ENCODE results near the gene APEX1.

The APEX1 gene

DNA sequence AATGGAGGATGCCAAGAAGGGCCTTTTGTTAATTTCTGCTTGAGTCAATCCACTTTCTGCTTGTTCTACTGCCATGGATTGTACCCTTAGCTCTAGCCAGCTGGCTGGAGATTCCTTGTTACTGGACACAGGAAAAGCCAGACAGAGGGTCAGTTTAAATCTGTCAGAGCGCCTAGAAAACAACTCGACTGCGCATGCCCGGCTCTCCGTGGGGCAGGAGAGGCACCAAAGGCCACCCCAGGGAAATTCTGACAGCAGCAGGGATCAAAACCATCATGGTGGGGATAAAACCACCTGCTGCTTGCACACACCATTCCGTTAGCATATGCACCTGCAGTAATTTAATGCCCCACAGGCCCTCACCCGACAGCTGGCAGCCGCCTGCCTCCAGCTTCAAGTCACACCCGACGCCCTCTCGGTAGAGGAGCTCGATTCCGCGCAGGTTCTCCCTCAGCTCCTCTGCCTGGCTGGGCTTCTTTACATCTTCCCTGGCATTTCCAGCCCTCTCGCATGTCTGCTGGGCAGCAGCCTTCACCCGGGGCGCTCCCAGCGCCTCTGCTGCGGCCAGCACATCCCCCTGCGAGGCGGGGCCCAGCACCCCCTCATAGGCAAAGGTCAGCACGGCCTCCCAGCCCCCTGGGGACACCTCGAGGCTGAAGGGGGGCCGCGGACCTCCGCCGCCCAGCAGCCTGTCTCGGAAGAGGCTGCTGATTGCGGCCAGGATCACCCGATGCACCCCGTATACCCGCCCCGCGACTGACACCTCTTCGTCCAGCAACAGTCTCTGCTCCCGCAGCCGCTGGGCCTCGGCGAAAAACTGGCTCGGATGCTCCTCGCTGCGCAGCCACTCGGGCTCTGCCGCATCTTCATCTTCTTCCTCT lies 20.1 kb upstream of the APEX1 start:
- TF ChIP-seq, protein P1, sequence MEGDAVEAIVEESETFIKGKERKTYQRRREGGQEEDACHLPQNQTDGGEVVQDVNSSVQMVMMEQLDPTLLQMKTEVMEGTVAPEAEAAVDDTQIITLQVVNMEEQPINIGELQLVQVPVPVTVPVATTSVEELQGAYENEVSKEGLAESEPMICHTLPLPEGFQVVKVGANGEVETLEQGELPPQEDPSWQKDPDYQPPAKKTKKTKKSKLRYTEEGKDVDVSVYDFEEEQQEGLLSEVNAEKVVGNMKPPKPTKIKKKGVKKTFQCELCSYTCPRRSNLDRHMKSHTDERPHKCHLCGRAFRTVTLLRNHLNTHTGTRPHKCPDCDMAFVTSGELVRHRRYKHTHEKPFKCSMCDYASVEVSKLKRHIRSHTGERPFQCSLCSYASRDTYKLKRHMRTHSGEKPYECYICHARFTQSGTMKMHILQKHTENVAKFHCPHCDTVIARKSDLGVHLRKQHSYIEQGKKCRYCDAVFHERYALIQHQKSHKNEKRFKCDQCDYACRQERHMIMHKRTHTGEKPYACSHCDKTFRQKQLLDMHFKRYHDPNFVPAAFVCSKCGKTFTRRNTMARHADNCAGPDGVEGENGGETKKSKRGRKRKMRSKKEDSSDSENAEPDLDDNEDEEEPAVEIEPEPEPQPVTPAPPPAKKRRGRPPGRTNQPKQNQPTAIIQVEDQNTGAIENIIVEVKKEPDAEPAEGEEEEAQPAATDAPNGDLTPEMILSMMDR (IDR thresholded peaks at IDR 0.05; ENCODE audit: control extremely low read depth, extremely low read depth, low read depth, missing control alignments): no peak
- no peak for DNase-seq (ENCODE audit: extremely low spot score)
- POLR2A ChIA-PET: no interaction called here
- CTCF ChIA-PET: interaction anchor here (1.0 to 2.1 kb wide), 3 partner anchors 11 to 19 kb away, joined by 3 to 11 read pairs (median 6); no protein-coding TSS in a partner anchor

DNA sequence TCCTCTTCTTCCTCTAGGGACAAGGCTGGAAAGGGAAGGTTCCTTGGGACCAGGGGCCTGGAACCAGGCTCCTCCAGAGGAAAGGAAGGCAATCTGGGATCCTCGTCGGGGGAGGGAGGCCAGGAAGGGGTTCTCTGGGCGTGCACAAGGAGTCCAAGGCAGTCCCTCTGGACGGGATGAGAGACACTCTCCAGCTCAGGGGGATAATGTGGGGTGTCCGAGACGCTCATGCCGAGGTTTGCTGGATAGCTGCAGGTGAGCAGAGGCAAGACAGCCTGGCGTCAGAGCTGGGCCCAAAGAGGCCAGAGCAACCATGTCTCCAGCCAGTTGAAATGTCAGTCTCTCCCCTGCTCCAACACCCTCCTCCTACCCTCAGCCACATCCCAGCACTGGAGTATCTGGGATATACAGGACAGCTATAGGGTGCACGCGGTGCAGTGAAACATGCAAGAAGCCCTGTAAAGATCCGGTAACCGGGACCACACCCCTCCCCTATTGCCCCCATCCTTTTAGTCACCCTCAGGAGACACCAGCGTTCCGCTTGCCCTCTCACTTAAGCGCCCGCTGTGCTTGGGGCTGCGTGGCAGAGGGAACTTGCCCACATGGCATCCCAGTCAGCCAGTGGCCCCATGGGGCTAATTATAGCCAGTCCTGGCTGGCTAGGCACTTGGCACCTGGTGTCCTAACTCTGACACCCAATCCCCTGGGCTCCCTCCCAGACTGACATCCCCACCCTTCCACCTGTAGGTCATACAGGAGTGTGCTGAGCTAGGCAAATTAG lies 19.3 kb upstream of the APEX1 start, which contains the start of gene KLHL33:
Gene KLHL33 (minus strand): TSS at position 585 of the 781 bp plus-strand sequence. CDS start 355 bp downstream, at position 230.
- TF ChIP-seq, protein P1 (IDR thresholded peaks at IDR 0.05; ENCODE audit: control extremely low read depth, extremely low read depth, low read depth, missing control alignments): no peak
- DNase-seq (ENCODE audit: extremely low spot score): no peak
- POLR2A ChIA-PET: interaction anchor here (0.7 kb wide), 1 partner anchor 26 kb away, joined by 3 read pairs; the partner anchor contains the start of gene PIP4P1
- CTCF ChIA-PET: interaction anchor here (1.9 to 2.1 kb wide), 2 partner anchors 11 to 20 kb away, joined by 6 to 11 read pairs; no protein-coding TSS in a partner anchor

DNA sequence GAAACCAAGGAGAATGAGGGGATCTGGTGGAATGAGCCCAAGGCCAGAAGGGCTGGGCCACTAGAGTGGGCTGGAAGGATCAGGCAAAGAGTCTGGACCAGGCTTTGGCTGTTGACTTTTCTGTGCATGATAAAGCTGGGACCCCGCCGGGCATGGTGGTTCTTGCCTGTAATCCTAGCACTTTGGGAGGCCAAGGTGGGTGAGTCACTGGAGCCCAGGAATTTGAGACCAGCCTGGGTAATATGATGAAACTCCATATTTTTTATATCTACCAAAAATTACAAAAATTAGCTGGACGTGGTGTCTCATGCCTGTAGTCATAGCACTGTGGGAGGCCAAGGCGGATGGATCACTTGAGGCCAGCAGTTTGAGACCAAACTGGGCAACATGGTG lies 18.7 kb upstream of the APEX1 start:
- ChIA-PET POLR2A (interaction anchor here (0.7 kb wide), 1 partner anchor 25 kb away, joined by 3 read pairs; the partner anchor contains the start of gene PIP4P1), CTCF (interaction anchor here (1.9 to 2.1 kb wide), 2 partner anchors 12 to 21 kb away, joined by 6 to 11 read pairs; no protein-coding TSS in a partner anchor)
- TF ChIP-seq, protein P1 (IDR thresholded peaks at IDR 0.05; ENCODE audit: control extremely low read depth, extremely low read depth, low read depth, missing control alignments): no peak
- no peak for DNase-seq (ENCODE audit: extremely low spot score)

DNA sequence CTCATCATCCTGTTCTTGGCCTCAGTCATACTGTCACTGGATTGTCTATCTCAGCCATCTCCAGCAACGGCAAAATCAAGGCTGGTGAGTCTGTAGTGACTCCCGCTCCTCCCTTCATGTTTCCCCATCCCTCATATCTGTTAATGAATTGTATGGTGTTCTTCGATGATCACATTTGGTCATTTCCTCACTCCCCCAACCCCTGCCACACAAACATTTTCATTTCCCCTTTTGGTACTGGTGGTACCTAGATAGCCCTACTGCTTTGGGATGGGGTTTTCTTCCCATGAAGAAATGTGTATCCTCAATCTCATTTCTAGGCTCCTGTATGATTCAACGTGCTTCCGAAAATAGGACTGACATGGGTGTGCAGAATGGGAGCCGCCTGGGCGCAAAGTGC lies 16.4 kb upstream of the APEX1 start:
- no peak for DNase-seq (ENCODE audit: extremely low spot score)
- POLR2A ChIA-PET: no interaction called here
- CTCF ChIA-PET: no interaction called here
- TF ChIP-seq, protein P1 (IDR thresholded peaks at IDR 0.05; ENCODE audit: control extremely low read depth, extremely low read depth, low read depth, missing control alignments): no peak

DNA sequence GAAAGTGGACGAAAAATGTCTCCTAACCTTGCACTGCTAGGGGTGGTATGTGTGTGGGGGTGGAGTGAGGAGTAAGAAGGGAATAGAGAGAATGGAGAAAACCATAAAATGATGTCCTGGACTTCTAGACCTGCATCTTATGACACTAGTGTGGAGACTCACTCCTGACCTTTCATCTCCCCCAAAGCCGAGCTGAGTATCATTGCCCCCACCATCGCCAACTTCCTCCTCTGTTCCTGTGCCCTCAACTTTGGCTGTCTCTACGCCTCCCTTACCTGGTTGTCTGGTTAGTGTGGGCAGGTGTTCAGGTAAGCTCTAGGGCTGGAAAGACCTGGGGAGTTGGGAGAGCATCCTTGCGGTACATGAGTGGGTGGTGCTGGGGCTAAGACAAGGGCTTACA lies 14.6 kb upstream of the APEX1 start:
- TF ChIP-seq, protein P1 (IDR thresholded peaks at IDR 0.05; ENCODE audit: control extremely low read depth, extremely low read depth, low read depth, missing control alignments): no peak
- ChIA-PET CTCF (interaction anchor here (2.1 to 3.0 kb wide), 2 partner anchors 18 to 25 kb away, joined by 12 to 13 read pairs; no protein-coding TSS in a partner anchor), POLR2A (no interaction called here)
- DNase-seq (ENCODE audit: extremely low spot score): no peak

DNA sequence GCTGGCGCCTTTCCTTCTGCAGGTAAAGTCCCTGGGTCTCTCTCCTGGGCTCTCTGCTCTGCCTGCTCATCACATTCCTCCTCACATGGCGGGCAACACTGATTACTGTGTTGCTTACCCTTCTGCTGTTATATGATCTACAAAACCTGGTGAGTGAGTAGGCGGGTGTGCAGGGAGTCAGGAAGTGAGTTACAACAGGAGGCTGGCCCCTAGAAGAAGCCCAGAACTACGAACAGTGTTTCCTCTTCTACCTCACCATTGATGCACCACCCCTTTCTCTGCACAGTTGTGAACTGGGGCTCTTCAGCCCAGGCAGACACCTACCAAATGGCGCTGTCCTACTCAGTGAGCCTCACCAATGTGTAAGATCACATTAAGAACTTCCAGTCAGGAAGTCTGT lies 14.1 kb upstream of the APEX1 start:
- no peak for DNase-seq (ENCODE audit: extremely low spot score)
- CTCF ChIA-PET: interaction anchor here (1.6 to 3.0 kb wide), 3 partner anchors 7 to 25 kb away, joined by 4 to 13 read pairs (median 12); no protein-coding TSS in a partner anchor
- TF ChIP-seq, protein P1 (IDR thresholded peaks at IDR 0.05; ENCODE audit: control extremely low read depth, extremely low read depth, low read depth, missing control alignments): no peak
- POLR2A ChIA-PET: interaction anchor here (1.0 kb wide), 1 partner anchor 28 kb away, joined by 3 read pairs; the partner anchor contains the start of gene PNP
